Right forelimb (tissue), 1 donor: ENCODE results near the gene VWC2.
A peak's percentile ranks its signal among the peaks of the same experiment; 100 is the strongest.

Experiments
- DNase-seq: peaks from one replicate; pipeline ENCODE4 v3.0.0-alpha.2; 2018

The VWC2 gene

GRCh38 chr7:49773218-49773935 is at the start of gene VWC2:
VWC2 (plus strand) TSS chr7:49773638; CDS start chr7:49775436, 1,798 bp downstream.
- peak; percentile 56 for DNase-seq

GRCh38 chr7:49724071-49724470 is 49.4 kb upstream of the VWC2 start:
- DNase-seq, result no peak

- DNase-seq, result no peak
Measured at GRCh38 chr7:49731836-49732235, 41.6 kb upstream of the VWC2 start.

GRCh38 chr7:49762666-49763065 is 10.8 kb upstream of the VWC2 start:
- no peak for DNase-seq

- no peak for DNase-seq
Measured at GRCh38 chr7:49763791-49764190, 9.6 kb upstream of the VWC2 start.

GRCh38 chr7:49766966-49767365 is 6.5 kb upstream of the VWC2 start:
- no peak for DNase-seq

- DNase-seq, result no peak
Measured at GRCh38 chr7:49767719-49768118, 5.7 kb upstream of the VWC2 start.

- DNase-seq, result no peak
Measured at GRCh38 chr7:49768254-49768653, 5.2 kb upstream of the VWC2 start.

- no peak for DNase-seq
Measured at GRCh38 chr7:49768835-49769234, 4.6 kb upstream of the VWC2 start.

- no peak for DNase-seq
Measured at GRCh38 chr7:49769285-49769857, 4.1 kb upstream of the VWC2 start.

GRCh38 chr7:49770838-49771237 is 2.6 kb upstream of the VWC2 start:
- no peak for DNase-seq

GRCh38 chr7:49771427-49772176 is 1.8 kb upstream of the VWC2 start:
- DNase-seq, result no peak

GRCh38 chr7:49772916-49773217 is 571 bp upstream of the VWC2 start:
- no peak for DNase-seq

GRCh38 chr7:49773936-49774458 is 559 bp downstream of the VWC2 start:
- DNase-seq, result peak; percentile 56

GRCh38 chr7:49774459-49775064 is 1.1 kb downstream of the VWC2 start:
- no peak for DNase-seq

GRCh38 chr7:49775065-49775948 is 1.9 kb downstream of the VWC2 start:
- DNase-seq, result peak; percentile 50

- no peak for DNase-seq
Measured at GRCh38 chr7:49775949-49776443, 2.6 kb downstream of the VWC2 start.

GRCh38 chr7:49776994-49777393 is 3.6 kb downstream of the VWC2 start:
- no peak for DNase-seq

- DNase-seq, result no peak
Measured at GRCh38 chr7:49778731-49779270, 5.4 kb downstream of the VWC2 start.

- no peak for DNase-seq
Measured at GRCh38 chr7:49780953-49781352, 7.5 kb downstream of the VWC2 start.

GRCh38 chr7:49781996-49782395 is 8.6 kb downstream of the VWC2 start:
- DNase-seq, result no peak

- no peak for DNase-seq
Measured at GRCh38 chr7:49783446-49783845, 10.0 kb downstream of the VWC2 start.
